Hepatocyte (in vitro differentiated cells): ENCODE measurements around the gene GADD45B. TPM values are rescaled to one million over a fixed set of nuclear protein-coding genes. Genes with fewer than 3 reads are reported as not detected.

Experiments used
- DNase-seq: peaks from one replicate; pipeline ENCODE4 v3.0.0-alpha.2; 2016; ENCODE audit warnings: low spot score
- H2AFZ ChIP-seq: fragments of 200-600 bp; sonication (generic); 2 replicates; pipeline ENCODE4 v1.6.0; 2016; ENCODE audit warnings: antibody characterized with exemption, mild to moderate bottlenecking
- H3K27ac ChIP-seq: fragments of 200-600 bp; sonication (generic); 2 replicates; pipeline ENCODE4 v1.5.1; 2016; ENCODE audit warnings: mild to moderate bottlenecking
- H3K27me3 ChIP-seq: fragments of 200-600 bp; sonication (generic); 2 replicates; pipeline ENCODE4 v1.6.1; 2016
- H3K36me3 ChIP-seq: fragments of 200-600 bp; sonication (generic); replicated peaks from 2 replicates; pipeline ENCODE4 v1.5.1; 2016; ENCODE audit warnings: low read depth; ENCODE audit not compliant: insufficient read depth
- H3K4me1 ChIP-seq: fragments of 200-600 bp; sonication (generic); 2 replicates; pipeline ENCODE4 v1.5.1; 2016; ENCODE audit warnings: mild to moderate bottlenecking, moderate library complexity; ENCODE audit not compliant: insufficient read depth
- H3K4me2 ChIP-seq: fragments of 200-600 bp; sonication (generic); 2 replicates; pipeline ENCODE4 v1.6.0; 2016
- H3K4me3 ChIP-seq: fragments of 200-600 bp; sonication (generic); 2 replicates; pipeline ENCODE4 v1.5.1; 2016; ENCODE audit warnings: mild to moderate bottlenecking
- H3K79me2 ChIP-seq: fragments of 200-600 bp; sonication (generic); 2 replicates; pipeline ENCODE4 v1.6.0; 2017; ENCODE audit warnings: mild to moderate bottlenecking
- H3K9me2 ChIP-seq: fragments of 200-600 bp; sonication (generic); replicated peaks from 2 replicates; pipeline ENCODE4 v1.6.0; 2017; ENCODE audit warnings: mild to moderate bottlenecking; ENCODE audit not compliant: insufficient read depth
- H3K9me3 ChIP-seq: fragments of 200-600 bp; sonication (generic); 2 replicates; pipeline ENCODE4 v1.5.1; 2016; ENCODE audit warnings: low read depth, mild to moderate bottlenecking
- H4K20me1 ChIP-seq: fragments of 200-600 bp; sonication (generic); 2 replicates; pipeline ENCODE4 v1.6.0; 2016; ENCODE audit warnings: mild to moderate bottlenecking; ENCODE audit not compliant: insufficient read depth, poor library complexity, severe bottlenecking
- EZH2 ChIP-seq: fragments of 200-600 bp; sonication (generic); IDR thresholded peaks from 2 replicates; pipeline ENCODE4 v1.6.1; 2016; ENCODE audit warnings: antibody characterized with exemption, mild to moderate bottlenecking, borderline replicate concordance
- EZH2phosphoT487 ChIP-seq: fragments of 200-600 bp; sonication (generic); IDR thresholded peaks from one replicate; pipeline ENCODE4 v1.6.1; 2018; ENCODE audit warnings: antibody characterized with exemption, mild to moderate bottlenecking, low read depth, moderate library complexity; ENCODE audit not compliant: unreplicated experiment, severe bottlenecking
- WGBS: methylation state at CpG from one replicate; pipeline ENCODE4 v1.1.6; 2016; ENCODE audit warnings: low lambda C conversion rate; ENCODE audit errors: missing lambda C conversion rate; 5-methylcytosine and 5-hydroxymethylcytosine counted together
- polyA plus RNA-seq: library from polyadenylated mRNA; unstranded; fragments of >200 nt; fragmentation: Nextera tagmentation; extraction: Ambion mirVana; gene quantifications from 2 replicates; pipeline ENCODE4 v1.2.1, GENCODE V29; 2016
- total RNA-seq: library from RNA; depleted of rRNA; stranded (reverse); fragments of >200 nt; gene quantifications from 2 replicates; pipeline ENCODE4 v1.2.3, GENCODE V29; 2014
- TF ChIP-seq, protein P1 (sequence below): fragments of 200-600 bp; sonication (generic); IDR thresholded peaks from 2 replicates; pipeline ENCODE4 v1.5.1; 2016; ENCODE audit warnings: antibody characterized with exemption, mild to moderate bottlenecking; ENCODE audit not compliant: poor library complexity

Gene GADD45B
- total and polyA plus RNA-seq, 2 experiments from 2014 or later = 126 to 229 TPM

DNA sequence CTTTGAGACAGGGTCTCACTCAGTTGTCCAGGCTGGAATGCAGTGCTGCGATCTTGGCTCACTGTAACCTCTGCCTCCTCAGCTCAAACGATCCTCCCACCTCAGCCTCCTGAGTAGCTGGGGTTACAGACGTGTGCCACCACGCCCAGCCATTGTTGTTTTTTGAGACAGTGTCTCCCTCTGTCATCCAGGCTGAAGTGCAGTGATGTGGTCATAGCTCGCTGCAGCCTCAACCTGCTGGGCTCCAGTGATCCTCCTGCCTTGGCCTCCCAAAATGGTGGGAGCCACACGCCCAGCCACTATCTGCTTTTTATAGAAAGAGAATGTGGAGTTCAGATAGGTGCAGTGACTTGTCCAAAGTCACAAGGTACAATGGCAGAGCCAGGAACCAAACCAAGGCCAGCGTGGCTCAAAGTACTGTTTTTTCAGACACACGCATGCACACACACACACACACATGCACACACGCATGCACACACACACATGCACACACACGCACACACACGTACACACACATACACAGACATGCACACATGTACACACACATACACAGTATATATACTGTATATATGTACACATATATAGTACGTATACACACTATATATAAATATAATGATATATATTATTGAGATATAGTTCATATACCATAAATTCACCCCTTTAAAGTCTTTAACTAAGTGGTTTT, 6.6 kb downstream of the GADD45B start:
- Histone ChIP-seq H3K79me2 (peaks cover 4% of the 10 kb centered on the region), H3K9me2 (no peaks in the 10 kb centered on the region), H3K27ac (no peak overlapping the region), H3K4me3 (no peak overlapping the region), H3K9me3 (no peaks in the 10 kb centered on the region), H4K20me1 (peaks cover 3% of the 10 kb centered on the region), H2AFZ (no peak overlapping the region), H3K27me3 (no peaks in the 10 kb centered on the region), H3K4me1 (peaks cover 12% of the 10 kb centered on the region), H3K36me3 (no peaks in the 10 kb centered on the region), H3K4me2 (no peak overlapping the region)
- 84% methylated on average over 12 of the region's 12 CpGs for WGBS
- no peak for DNase-seq
- TF ChIP-seq, protein P1, sequence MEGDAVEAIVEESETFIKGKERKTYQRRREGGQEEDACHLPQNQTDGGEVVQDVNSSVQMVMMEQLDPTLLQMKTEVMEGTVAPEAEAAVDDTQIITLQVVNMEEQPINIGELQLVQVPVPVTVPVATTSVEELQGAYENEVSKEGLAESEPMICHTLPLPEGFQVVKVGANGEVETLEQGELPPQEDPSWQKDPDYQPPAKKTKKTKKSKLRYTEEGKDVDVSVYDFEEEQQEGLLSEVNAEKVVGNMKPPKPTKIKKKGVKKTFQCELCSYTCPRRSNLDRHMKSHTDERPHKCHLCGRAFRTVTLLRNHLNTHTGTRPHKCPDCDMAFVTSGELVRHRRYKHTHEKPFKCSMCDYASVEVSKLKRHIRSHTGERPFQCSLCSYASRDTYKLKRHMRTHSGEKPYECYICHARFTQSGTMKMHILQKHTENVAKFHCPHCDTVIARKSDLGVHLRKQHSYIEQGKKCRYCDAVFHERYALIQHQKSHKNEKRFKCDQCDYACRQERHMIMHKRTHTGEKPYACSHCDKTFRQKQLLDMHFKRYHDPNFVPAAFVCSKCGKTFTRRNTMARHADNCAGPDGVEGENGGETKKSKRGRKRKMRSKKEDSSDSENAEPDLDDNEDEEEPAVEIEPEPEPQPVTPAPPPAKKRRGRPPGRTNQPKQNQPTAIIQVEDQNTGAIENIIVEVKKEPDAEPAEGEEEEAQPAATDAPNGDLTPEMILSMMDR = no peak
- TF ChIP-seq EZH2 (no peak), EZH2phosphoT487 (no peak)

DNA sequence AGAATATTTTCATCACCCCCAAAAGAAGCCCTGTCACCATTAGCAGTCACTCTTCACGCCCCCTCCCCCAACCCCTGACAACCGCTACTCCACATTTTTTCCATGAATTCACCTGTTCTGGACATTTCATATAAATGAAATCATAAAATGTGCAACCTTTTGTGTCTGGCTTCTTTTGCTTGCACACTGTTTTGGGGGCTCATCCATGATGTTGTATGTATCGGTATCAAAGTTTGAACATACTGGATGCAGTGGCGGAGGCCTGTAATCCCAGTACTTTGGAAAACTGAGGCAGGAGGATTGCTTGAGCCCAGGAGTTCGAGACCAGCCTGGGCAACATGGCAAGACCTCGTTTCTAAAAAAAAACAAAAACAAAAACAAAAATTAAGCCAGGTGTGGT, 7.2 kb downstream of the GADD45B start:
- no peaks in the 10 kb centered on the region for H3K79me2 ChIP-seq
- no peak for DNase-seq
- H3K4me2 ChIP-seq = no peak overlapping the region
- H3K9me3 ChIP-seq = no peaks in the 10 kb centered on the region
- TF ChIP-seq EZH2 = no peak
- no peak for TF ChIP-seq EZH2phosphoT487
- TF ChIP-seq, protein P1 = no peak
- no peak overlapping the region for H2AFZ ChIP-seq
- WGBS = 89% methylated on average over 6 of the region's 6 CpGs
- no peaks in the 10 kb centered on the region for H4K20me1 ChIP-seq
- H3K27me3 ChIP-seq = no peaks in the 10 kb centered on the region
- no peaks in the 10 kb centered on the region for H3K9me2 ChIP-seq
- no peak overlapping the region for H3K4me3 ChIP-seq
- H3K27ac ChIP-seq = no peak overlapping the region
- H3K4me1 ChIP-seq = peaks cover 12% of the 10 kb centered on the region
- no peaks in the 10 kb centered on the region for H3K36me3 ChIP-seq

DNA sequence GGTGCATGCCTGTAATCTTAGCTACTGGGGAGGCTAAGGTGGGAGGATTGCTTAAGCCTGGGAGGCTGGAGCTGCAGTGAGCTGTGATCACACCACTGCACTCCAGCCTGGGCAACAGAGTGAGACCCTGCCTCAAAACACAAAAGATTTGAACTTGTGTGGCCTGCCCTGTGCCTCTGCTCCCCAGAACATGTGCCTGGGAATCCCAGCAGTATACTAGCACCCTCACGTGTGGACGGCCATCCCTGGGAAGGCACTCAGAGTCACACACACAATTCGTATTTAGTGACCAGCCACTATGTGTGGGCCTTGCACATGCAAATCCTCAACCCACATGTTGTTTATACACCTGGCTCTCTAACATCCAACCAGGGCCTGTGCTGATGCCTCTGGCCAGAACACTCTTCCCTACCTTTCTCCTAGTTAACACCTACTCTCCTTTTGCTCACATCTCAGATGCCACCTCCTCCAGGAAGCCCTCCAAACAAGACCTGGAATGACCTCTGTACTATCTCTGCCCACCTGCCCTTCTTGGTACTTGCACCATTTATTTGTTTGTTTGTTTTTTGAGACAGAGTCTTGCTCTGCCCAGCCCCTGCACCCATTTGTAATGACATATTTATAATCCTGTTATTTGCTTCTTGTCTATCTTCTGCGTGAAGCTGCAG, 7.7 kb downstream of the GADD45B start:
- H3K4me3 ChIP-seq = no peak overlapping the region
- 95% methylated on average over 4 of the region's 4 CpGs for WGBS
- DNase-seq = no peak
- H3K4me2 ChIP-seq = no peak overlapping the region
- TF ChIP-seq EZH2phosphoT487 = no peak
- TF ChIP-seq, protein P1 = no peak
- no peak for TF ChIP-seq EZH2
- H3K27me3 ChIP-seq = no peaks in the 10 kb centered on the region
- H2AFZ ChIP-seq = no peak overlapping the region
- no peaks in the 10 kb centered on the region for H4K20me1 ChIP-seq
- no peaks in the 10 kb centered on the region for H3K9me3 ChIP-seq
- H3K36me3 ChIP-seq = no peaks in the 10 kb centered on the region
- no peaks in the 10 kb centered on the region for H3K79me2 ChIP-seq
- H3K27ac ChIP-seq = no peak overlapping the region
- peaks cover 12% of the 10 kb centered on the region for H3K4me1 ChIP-seq
- H3K9me2 ChIP-seq = no peaks in the 10 kb centered on the region
